Measurements from ENCODE around the gene RARRES2.

DNA sequence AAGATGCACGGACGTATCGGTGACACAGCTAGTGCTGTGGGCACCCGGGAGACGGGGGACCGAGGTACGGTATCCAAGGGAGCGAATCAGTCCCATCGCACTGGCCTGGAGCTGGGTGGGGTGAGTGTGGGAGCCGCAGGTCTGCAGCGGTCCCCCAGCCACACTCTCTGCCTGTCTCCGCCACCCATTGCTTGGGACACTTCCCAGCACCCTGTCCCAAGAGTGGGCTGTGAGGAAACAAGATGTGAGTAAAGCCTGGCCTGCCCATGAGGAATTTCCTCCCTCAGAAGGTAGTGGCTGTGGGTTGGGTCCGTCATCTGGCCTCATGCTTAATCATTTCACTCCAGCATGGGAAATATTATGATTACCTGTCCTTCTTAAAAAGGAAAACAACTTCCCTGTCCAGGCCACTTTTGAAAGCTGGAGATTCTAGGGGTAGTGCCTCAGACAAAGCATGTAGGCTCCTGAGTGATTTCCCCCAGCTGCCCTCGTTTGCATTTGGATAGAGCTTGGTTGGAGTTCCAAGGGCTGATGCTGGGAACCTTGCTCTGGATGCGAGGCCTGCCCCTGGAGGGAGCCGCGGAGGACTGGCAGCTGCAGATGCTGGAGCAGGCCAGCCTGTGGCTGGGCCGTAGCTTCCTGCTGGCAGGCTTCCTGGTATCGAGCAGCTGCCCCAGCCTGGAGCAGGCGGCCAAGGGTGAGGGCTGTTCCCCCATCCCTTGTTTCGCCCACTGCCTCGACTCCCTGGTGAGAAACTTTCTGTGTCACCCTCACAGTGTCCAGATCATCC is 11.9 kb downstream of the RARRES2 start:
- TF ChIP-seq, protein P1, sequence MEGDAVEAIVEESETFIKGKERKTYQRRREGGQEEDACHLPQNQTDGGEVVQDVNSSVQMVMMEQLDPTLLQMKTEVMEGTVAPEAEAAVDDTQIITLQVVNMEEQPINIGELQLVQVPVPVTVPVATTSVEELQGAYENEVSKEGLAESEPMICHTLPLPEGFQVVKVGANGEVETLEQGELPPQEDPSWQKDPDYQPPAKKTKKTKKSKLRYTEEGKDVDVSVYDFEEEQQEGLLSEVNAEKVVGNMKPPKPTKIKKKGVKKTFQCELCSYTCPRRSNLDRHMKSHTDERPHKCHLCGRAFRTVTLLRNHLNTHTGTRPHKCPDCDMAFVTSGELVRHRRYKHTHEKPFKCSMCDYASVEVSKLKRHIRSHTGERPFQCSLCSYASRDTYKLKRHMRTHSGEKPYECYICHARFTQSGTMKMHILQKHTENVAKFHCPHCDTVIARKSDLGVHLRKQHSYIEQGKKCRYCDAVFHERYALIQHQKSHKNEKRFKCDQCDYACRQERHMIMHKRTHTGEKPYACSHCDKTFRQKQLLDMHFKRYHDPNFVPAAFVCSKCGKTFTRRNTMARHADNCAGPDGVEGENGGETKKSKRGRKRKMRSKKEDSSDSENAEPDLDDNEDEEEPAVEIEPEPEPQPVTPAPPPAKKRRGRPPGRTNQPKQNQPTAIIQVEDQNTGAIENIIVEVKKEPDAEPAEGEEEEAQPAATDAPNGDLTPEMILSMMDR (CRISPR knock-in tag; IDR thresholded peaks at IDR 0.05): no peak
- TF ChIP-seq, protein P2, sequence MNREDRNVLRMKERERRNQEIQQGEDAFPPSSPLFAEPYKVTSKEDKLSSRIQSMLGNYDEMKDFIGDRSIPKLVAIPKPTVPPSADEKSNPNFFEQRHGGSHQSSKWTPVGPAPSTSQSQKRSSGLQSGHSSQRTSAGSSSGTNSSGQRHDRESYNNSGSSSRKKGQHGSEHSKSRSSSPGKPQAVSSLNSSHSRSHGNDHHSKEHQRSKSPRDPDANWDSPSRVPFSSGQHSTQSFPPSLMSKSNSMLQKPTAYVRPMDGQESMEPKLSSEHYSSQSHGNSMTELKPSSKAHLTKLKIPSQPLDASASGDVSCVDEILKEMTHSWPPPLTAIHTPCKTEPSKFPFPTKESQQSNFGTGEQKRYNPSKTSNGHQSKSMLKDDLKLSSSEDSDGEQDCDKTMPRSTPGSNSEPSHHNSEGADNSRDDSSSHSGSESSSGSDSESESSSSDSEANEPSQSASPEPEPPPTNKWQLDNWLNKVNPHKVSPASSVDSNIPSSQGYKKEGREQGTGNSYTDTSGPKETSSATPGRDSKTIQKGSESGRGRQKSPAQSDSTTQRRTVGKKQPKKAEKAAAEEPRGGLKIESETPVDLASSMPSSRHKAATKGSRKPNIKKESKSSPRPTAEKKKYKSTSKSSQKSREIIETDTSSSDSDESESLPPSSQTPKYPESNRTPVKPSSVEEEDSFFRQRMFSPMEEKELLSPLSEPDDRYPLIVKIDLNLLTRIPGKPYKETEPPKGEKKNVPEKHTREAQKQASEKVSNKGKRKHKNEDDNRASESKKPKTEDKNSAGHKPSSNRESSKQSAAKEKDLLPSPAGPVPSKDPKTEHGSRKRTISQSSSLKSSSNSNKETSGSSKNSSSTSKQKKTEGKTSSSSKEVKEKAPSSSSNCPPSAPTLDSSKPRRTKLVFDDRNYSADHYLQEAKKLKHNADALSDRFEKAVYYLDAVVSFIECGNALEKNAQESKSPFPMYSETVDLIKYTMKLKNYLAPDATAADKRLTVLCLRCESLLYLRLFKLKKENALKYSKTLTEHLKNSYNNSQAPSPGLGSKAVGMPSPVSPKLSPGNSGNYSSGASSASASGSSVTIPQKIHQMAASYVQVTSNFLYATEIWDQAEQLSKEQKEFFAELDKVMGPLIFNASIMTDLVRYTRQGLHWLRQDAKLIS (CRISPR knock-in tag; IDR thresholded peaks at IDR 0.05): no peak
- no peak for TF ChIP-seq HDAC2 (CRISPR knock-in tag; IDR thresholded peaks at IDR 0.05)
- TF ChIP-seq MTA3 (CRISPR knock-in tag; IDR thresholded peaks at IDR 0.05): no peak
- no peak for TF ChIP-seq ZNF543 (CRISPR knock-in tag; IDR thresholded peaks at IDR 0.05)
- TF ChIP-seq, protein P3, sequence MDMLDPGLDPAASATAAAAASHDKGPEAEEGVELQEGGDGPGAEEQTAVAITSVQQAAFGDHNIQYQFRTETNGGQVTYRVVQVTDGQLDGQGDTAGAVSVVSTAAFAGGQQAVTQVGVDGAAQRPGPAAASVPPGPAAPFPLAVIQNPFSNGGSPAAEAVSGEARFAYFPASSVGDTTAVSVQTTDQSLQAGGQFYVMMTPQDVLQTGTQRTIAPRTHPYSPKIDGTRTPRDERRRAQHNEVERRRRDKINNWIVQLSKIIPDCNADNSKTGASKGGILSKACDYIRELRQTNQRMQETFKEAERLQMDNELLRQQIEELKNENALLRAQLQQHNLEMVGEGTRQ (IDR thresholded peaks at IDR 0.05; ENCODE audit: low read depth, low read length): no peak
- TF ChIP-seq, protein P3 (CRISPR knock-in tag; IDR thresholded peaks at IDR 0.05; ENCODE audit: borderline replicate concordance): no peak

Measured in HepG2 (cell line).